ENCODE measurements around the gene SNX27. TPM values are rescaled to one million over a fixed set of nuclear protein-coding genes. Genes with fewer than 3 reads are reported as not detected.
A peak's percentile ranks its signal among the peaks of the same experiment; 100 is the strongest.

Gene SNX27
- total and polyA plus RNA-seq, 2 donors (not counting 1 experiment from before 2014, with no cell fraction given) = 13.5 to 45.6 TPM

GRCh38 chr1:151721788-151722510, 110.1 kb downstream of the SNX27 start:
- Histone ChIP-seq H3K9ac (ENCODE audit: low read length) (peak overlapping the region; percentile 68), H3K27ac (ENCODE audit: low read length in 2 of 2) (no peak overlapping the region), H2AFZ (ENCODE audit: insufficient read depth, low read depth, low read length, poor library complexity, severe bottlenecking) (peak overlapping the region; percentile 80), H3K27me3 (replicated peaks in 1 of 4; ENCODE audit: control extremely low read depth in 1 of 4, control insufficient read depth in 3 of 4, insufficient read depth in 4 of 4, low read length in 3 of 4) (peaks cover 0 to 57% (median 34%) of the 10 kb centered on the region in 4 experiments), H4K20me1 (ENCODE audit: control insufficient read depth, insufficient read depth, low read length, poor library complexity, severe bottlenecking) (no peaks in the 10 kb centered on the region), H3K4me2 (replicated peaks; ENCODE audit: low read depth, low read length, poor library complexity, severe bottlenecking) (peak overlapping the region; percentile 95), H3K9me3 (ENCODE audit: control extremely low read depth in 1 of 3, control insufficient read depth in 2 of 3, insufficient read depth in 1 of 3, low read length in 2 of 3) (peaks cover 0 to 5% (median 0%) of the 10 kb centered on the region in 3 donors), H3K4me1 (ENCODE audit: control insufficient read depth in 2 of 2, insufficient read depth in 2 of 2, low read length in 2 of 2) (peaks cover 17 to 24% of the 10 kb centered on the region in 2 donors), H3K36me3 (replicated peaks in 1 of 2; ENCODE audit: control extremely low read depth in 1 of 2, control insufficient read depth in 1 of 2, extremely low read depth in 1 of 2, insufficient read depth in 2 of 2, low read length in 1 of 2) (no peaks in the 10 kb centered on the region), H3K79me2 (ENCODE audit: control insufficient read depth, insufficient read depth, low read length) (no peaks in the 10 kb centered on the region), H3K4me3 (ENCODE audit: control extremely low read depth in 1 of 5, extremely low read depth in 1 of 5, insufficient read depth in 1 of 5, low read depth in 2 of 5, low read length in 4 of 5) (peak overlapping the region in 4 of 5 experiments; percentile 42 to 68 (median 62))
- ChIA-PET POLR2A (no interaction called here), CTCF (interaction anchor here (1.1 to 2.5 kb wide), 2 partner anchors 12 to 278 kb away, joined by 3 to 10 read pairs; no protein-coding TSS in a partner anchor)
- ATAC-seq (ENCODE audit: low read depth) (no peak), DNase-seq (no peak)
- intact Hi-C loops (cut with micrococcal nuclease) = loop anchor here (1.0 to 10.0 kb wide), 4 partner anchors 41 to 182 kb away; partner anchors contain the start of genes C2CD4D, MRPL9, RORC and TDRKH
- TF ChIP-seq EZH2 (IDR thresholded peaks at IDR 0.05; ENCODE audit: borderline replicate concordance, insufficient read depth, low read depth, low read length, poor library complexity, severe bottlenecking) = no peak
- TF ChIP-seq, protein P1, sequence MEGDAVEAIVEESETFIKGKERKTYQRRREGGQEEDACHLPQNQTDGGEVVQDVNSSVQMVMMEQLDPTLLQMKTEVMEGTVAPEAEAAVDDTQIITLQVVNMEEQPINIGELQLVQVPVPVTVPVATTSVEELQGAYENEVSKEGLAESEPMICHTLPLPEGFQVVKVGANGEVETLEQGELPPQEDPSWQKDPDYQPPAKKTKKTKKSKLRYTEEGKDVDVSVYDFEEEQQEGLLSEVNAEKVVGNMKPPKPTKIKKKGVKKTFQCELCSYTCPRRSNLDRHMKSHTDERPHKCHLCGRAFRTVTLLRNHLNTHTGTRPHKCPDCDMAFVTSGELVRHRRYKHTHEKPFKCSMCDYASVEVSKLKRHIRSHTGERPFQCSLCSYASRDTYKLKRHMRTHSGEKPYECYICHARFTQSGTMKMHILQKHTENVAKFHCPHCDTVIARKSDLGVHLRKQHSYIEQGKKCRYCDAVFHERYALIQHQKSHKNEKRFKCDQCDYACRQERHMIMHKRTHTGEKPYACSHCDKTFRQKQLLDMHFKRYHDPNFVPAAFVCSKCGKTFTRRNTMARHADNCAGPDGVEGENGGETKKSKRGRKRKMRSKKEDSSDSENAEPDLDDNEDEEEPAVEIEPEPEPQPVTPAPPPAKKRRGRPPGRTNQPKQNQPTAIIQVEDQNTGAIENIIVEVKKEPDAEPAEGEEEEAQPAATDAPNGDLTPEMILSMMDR (IDR thresholded peaks at IDR 0.05) = no peak
- peaks cover 25% of the 10 kb centered on the region for H3K4me1 Mint-ChIP-seq
- H3K4me3 Mint-ChIP-seq = peak overlapping the region; percentile 78
- H3K27ac Mint-ChIP-seq = no peak overlapping the region
- WGBS (ENCODE audit: insufficient coverage) = 5% methylated on average over 10 of the region's 17 CpGs
- no peaks in the 10 kb centered on the region for H3K9me3 Mint-ChIP-seq (ENCODE audit: insufficient read depth)
- H3K27me3 Mint-ChIP-seq = peaks cover 60% of the 10 kb centered on the region

Data from B cell (primary cell).